MM.1S (cell line): ENCODE results near the gene KRTAP5-5.
"Not testable (repeated sequence)": the region's sequence is repeated elsewhere in the genome, so short reads cannot be mapped to it uniquely, and the experiment has no call there.

Experiments used
- EZH2 ChIP-seq: fragments of 300-600 bp; sonication (generic); optimal IDR thresholded peaks from 2 replicates; pipeline ENCODE3; 2017; ENCODE audit warnings: low read depth, mild to moderate bottlenecking, antibody characterized with exemption, low read length, mixed read lengths
- EZH2phosphoT487 ChIP-seq: fragments of 300-600 bp; sonication (generic); IDR thresholded peaks from 2 replicates; pipeline ENCODE4 v1.6.1; 2018; ENCODE audit warnings: antibody characterized with exemption, low read length
- TF ChIP-seq, protein P1 (sequence below): fragments of 300-600 bp; sonication (generic); IDR thresholded peaks from 2 replicates; pipeline ENCODE4 v1.5.1; 2016; ENCODE audit warnings: antibody characterized with exemption, low read length, mixed read lengths

DNA sequence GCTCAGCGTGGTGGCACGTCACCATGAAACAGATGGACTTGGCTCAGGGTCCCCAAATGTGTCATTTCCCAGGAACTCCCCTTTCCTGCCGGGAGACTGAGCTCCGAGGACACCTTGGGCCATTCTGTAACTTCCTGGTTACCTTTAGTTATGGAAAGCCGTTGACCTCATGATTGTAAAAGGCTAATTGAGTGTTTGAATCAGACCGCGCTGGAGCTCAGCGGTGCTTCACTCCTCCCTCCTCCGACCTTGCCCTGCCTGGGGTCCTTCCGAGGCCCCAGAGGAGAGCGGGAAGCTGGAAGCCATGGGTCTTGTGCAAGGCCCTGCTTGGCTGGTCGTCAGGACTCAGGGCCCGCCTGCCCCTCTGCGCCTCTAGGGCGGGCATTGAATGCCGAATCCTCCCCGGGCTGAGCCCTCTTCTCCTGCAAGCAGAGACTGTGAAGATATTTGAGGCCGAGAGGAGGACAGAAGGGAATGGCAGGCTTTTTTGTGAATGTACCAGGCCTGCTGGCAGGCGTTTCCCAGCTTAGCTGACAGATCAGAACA is 32.9 kb upstream of the KRTAP5-5 start:
- not testable (repeated sequence) for TF ChIP-seq EZH2, EZH2phosphoT487
- TF ChIP-seq, protein P1, sequence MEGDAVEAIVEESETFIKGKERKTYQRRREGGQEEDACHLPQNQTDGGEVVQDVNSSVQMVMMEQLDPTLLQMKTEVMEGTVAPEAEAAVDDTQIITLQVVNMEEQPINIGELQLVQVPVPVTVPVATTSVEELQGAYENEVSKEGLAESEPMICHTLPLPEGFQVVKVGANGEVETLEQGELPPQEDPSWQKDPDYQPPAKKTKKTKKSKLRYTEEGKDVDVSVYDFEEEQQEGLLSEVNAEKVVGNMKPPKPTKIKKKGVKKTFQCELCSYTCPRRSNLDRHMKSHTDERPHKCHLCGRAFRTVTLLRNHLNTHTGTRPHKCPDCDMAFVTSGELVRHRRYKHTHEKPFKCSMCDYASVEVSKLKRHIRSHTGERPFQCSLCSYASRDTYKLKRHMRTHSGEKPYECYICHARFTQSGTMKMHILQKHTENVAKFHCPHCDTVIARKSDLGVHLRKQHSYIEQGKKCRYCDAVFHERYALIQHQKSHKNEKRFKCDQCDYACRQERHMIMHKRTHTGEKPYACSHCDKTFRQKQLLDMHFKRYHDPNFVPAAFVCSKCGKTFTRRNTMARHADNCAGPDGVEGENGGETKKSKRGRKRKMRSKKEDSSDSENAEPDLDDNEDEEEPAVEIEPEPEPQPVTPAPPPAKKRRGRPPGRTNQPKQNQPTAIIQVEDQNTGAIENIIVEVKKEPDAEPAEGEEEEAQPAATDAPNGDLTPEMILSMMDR: not testable (repeated sequence)
